SK-N-DZ (cell line): Measurements from ENCODE around the gene MRPL4.

Source experiments
- small RNA-seq, 2 experiments: library from RNA; depleted of rRNA; stranded (forward); fragments of <200 nt; gene quantifications; one replicate each; pipeline ENCODE3, GENCODE V24; 2014

Gene MRPL4

Small RNA genes within 50 kb of the gene (small RNA-seq; reads per million reads assigned to genes)
- 0 reads per million in 2 experiments for gene AC011511.1
- gene MIR4322: 0 reads per million in 2 experiments
